D721Med (cell line): Measurements from ENCODE around the gene RGS6.

ENCODE experiments used
- DNase-seq: peaks from one replicate; pipeline ENCODE4 v3.0.0; 2011; ENCODE audit warnings: low spot score; ENCODE audit not compliant: insufficient read length
- FAIRE-seq: peaks from 2 replicates; lab custom pipeline; 2011; peaks lifted over from hg19 to GRCh38; lab: Jason Lieb, UNC
- TF ChIP-seq, protein P1 (sequence below): IDR thresholded peaks from 2 replicates; pipeline ENCODE4 v1.5.1; 2012; ENCODE audit warnings: mild to moderate bottlenecking, control low read depth; ENCODE audit not compliant: insufficient read depth; ENCODE audit errors: missing control alignments

The RGS6 gene

DNA sequence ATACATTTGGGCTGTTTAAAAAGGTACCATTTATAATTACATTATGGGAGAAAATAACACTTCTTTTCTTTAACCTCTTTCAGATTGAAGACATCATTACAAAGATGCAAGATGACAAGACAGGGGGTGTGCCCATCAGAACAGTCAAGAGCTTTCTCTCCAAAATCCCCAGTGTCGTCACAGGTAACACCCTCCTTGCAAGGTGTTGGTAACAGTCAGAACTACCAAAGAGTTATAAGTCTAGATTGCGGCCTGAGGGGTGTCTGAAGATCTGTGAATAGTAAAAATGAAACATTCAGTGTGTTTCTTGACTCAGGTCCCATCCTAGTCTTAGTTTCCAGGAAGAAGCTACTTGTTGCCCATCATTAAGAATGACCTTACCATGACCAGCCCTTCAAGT lies 419.8 kb downstream of the RGS6 start:
- DNase-seq (no peak), FAIRE-seq (no peak)
- TF ChIP-seq, protein P1, sequence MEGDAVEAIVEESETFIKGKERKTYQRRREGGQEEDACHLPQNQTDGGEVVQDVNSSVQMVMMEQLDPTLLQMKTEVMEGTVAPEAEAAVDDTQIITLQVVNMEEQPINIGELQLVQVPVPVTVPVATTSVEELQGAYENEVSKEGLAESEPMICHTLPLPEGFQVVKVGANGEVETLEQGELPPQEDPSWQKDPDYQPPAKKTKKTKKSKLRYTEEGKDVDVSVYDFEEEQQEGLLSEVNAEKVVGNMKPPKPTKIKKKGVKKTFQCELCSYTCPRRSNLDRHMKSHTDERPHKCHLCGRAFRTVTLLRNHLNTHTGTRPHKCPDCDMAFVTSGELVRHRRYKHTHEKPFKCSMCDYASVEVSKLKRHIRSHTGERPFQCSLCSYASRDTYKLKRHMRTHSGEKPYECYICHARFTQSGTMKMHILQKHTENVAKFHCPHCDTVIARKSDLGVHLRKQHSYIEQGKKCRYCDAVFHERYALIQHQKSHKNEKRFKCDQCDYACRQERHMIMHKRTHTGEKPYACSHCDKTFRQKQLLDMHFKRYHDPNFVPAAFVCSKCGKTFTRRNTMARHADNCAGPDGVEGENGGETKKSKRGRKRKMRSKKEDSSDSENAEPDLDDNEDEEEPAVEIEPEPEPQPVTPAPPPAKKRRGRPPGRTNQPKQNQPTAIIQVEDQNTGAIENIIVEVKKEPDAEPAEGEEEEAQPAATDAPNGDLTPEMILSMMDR = no peak

DNA sequence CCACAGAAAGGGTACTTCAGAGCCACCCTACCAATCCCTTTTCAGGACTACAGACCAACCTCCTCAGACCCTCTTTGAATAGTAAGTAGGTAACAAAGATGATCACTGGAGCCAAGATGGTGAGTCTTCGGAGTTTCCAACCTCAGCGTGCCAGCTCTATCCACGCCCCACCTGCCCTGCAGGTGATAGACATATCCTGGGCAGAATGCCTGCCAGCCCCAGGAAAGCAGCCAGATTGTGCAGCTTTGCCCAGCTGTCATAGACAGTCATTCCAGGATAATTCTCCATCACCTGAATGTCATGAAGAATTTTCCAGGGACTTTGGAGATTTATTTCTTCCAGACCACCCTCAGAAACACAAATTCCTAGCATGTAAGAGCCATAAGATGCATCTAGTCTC lies 434.4 kb downstream of the RGS6 start:
- no peak for DNase-seq
- TF ChIP-seq, protein P1 = no peak
- FAIRE-seq = no peak

DNA sequence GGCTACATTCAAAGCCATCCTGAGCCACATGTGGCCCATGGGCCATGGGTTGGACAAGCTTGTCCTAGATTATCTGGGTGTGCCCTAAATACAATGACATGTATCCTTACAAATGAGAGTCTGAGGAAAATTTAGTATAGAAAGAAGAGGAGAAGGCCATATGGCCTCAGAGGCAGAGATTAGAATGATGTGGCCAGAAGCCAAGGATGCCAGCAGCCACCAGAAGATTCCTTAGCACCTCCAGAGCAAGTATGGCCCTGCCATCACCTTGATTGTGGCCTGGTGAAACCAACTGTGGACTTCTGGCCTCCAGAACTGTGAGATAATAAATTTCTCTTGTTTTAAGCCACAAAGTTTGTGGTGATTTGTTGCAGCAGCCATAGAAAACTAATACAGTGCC lies 436.9 kb downstream of the RGS6 start:
- DNase-seq (no peak), FAIRE-seq (no peak)
- TF ChIP-seq, protein P1 = no peak

DNA sequence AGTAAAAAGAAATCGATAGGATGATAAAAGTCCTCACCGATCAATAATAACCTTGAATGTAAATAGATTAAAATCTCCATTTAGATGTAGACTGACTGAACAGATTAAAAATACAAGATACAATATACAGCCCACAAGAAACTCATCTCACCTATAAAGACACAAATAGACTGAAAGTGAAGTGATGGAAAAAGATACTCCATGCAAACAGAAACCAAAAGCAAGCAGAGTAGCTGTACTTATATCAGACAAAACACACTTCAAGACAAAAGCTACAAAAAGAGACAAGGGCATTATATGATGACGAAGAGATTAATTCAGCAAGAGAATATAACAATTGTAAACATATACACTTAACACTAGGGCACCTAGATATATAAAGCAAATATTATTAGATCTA lies 444.8 kb downstream of the RGS6 start:
- TF ChIP-seq, protein P1 = no peak
- FAIRE-seq (no peak), DNase-seq (no peak)

DNA sequence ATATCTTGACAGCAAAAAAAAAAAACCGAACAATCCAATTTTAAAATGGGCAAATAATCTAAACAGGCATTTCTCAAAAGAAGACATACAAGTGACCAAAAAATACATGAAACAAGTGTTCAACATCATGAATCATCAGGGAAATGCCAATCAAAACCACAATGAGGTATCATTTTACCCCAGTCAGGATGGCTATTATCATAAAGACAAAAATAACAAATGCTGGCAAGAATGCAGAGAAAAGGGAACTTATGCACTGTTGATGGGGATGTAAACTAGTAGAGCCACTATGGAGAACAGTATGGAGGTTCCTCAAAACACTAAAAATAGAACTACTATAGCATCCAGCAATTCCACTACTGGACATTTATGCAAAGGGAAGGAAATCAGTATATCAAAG lies 448.2 kb downstream of the RGS6 start:
- DNase-seq (no peak), FAIRE-seq (no peak)
- TF ChIP-seq, protein P1 = no peak

DNA sequence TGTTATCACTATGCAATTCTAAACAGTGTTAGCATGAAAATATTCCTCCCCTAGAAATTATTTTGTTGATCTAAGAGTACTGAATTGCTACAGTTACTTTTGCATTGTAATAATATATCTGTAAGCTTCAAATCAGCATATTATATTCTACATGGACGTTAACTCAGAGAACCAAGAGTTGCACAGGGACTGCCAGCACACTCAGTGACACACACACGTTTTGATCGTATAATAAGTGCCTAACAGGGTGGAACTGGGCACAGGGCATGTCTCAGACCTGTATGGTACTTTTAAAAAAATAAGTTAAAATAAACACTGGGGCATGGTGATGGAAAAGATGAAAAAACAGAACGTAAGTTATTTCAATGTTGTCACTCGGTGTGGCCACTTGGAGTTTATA lies 451.6 kb downstream of the RGS6 start:
- no peak for DNase-seq
- no peak for FAIRE-seq
- TF ChIP-seq, protein P1 = no peak

DNA sequence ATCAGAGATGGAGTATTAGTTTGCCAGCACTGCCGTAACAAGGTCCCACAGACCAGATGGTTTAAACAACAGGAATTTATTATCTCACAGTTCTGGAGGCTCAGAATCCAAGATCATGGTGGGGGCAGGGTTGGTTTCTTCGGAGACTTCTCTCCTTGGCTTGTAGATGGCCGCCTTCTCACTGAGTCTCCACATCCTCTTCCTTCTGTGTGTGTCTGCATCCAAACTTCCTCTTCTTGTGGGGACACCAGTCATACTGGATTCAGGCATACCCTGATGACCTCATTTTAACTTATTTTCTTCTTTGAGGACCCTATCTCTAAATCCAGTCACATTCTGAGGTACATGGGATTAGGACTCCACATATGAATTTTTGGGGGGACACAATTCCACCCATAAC lies 455.5 kb downstream of the RGS6 start:
- TF ChIP-seq, protein P1 = no peak
- FAIRE-seq (no peak), DNase-seq (no peak)
